Neural cell (in vitro differentiated cells): ENCODE data around the gene STAT4.

Experiments used
- CTCF ChIP-seq: fragments of 450-650 bp; IDR thresholded peaks from 2 replicates; pipeline ENCODE4 v1.5.1; 2014; ENCODE audit warnings: antibody characterized with exemption, mild to moderate bottlenecking, moderate library complexity; ENCODE audit not compliant: poor library complexity, severe bottlenecking
- SMC3 ChIP-seq: fragments of 450-650 bp; conservative IDR thresholded peaks from 2 replicates; pipeline ENCODE4 v1.6.1; 2014; ENCODE audit warnings: antibody characterized with exemption, mild to moderate bottlenecking, moderate library complexity; ENCODE audit not compliant: poor library complexity

GRCh38 chr2:191038241-191038725 is 112.5 kb downstream of the STAT4 start:
- TF ChIP-seq CTCF: no peak
- TF ChIP-seq SMC3: no peak
